GM18870 (cell line): ENCODE measurements around the gene S1PR3.

Experiments
- ATAC-seq: cut with Tn5 transposase; IDR thresholded peaks from one replicate; pipeline ENCODE4 v1.9.1; 2021; ENCODE audit warnings: moderate library complexity; ENCODE audit not compliant: unreplicated experiment

Gene S1PR3

GRCh38 chr9:88968799-88969198, 22.5 kb upstream of the S1PR3 start:
- no peak for ATAC-seq

GRCh38 chr9:88969646-88970373, 21.5 kb upstream of the S1PR3 start:
- ATAC-seq: no peak

- no peak for ATAC-seq
These were observed 19.9 kb upstream of the S1PR3 start for GRCh38 chr9:88971131-88971960.

GRCh38 chr9:88972401-88972800, 18.9 kb upstream of the S1PR3 start:
- ATAC-seq: no peak

GRCh38 chr9:88973281-88974045, 17.8 kb upstream of the S1PR3 start:
- no peak for ATAC-seq

- ATAC-seq: no peak
These were observed 16.6 kb upstream of the S1PR3 start for GRCh38 chr9:88974641-88975040.

- no peak for ATAC-seq
These were observed 15.0 kb upstream of the S1PR3 start for GRCh38 chr9:88975966-88976889.

- ATAC-seq: no peak
These were observed 14.4 kb upstream of the S1PR3 start for GRCh38 chr9:88976890-88977257.

GRCh38 chr9:88978034-88978433, 13.2 kb upstream of the S1PR3 start:
- no peak for ATAC-seq

GRCh38 chr9:88979021-88979420, 12.2 kb upstream of the S1PR3 start:
- no peak for ATAC-seq

- ATAC-seq: no peak
These were observed 11.5 kb upstream of the S1PR3 start for GRCh38 chr9:88979791-88980190.

- ATAC-seq: no peak
These were observed 10.5 kb upstream of the S1PR3 start for GRCh38 chr9:88980740-88981203.

- no peak for ATAC-seq
These were observed 7.3 kb upstream of the S1PR3 start for GRCh38 chr9:88983865-88984542.

- ATAC-seq: no peak
These were observed 6.8 kb upstream of the S1PR3 start for GRCh38 chr9:88984543-88984883.

- no peak for ATAC-seq
These were observed 5.7 kb upstream of the S1PR3 start for GRCh38 chr9:88985616-88986015.

GRCh38 chr9:88986776-88987175, 4.5 kb upstream of the S1PR3 start:
- no peak for ATAC-seq

GRCh38 chr9:88987661-88988060, 3.6 kb upstream of the S1PR3 start:
- ATAC-seq: no peak

GRCh38 chr9:88988796-88989641, 2.2 kb upstream of the S1PR3 start:
- ATAC-seq: peak; percentile 61
